CD8-positive, alpha-beta memory T cell (primary cell): Measurements from ENCODE around the gene MPV17L2. TPM values are rescaled to one million over a fixed set of nuclear protein-coding genes. Genes with fewer than 3 reads are reported as not detected.
A peak's percentile ranks its signal among the peaks of the same experiment; 100 is the strongest.

ENCODE experiments used
- CTCF ChIA-PET: fragments of 350-600 bp; sonication (Branson Sonifier 250); formaldehyde crosslinking; loops from one replicate; lab custom pipeline; 2021; ENCODE audit warnings: antibody characterized with exemption; lab: Charles Lee
- POLR2A ChIA-PET: fragments of 350-600 bp; sonication (Branson Sonifier 250); formaldehyde crosslinking; loops from one replicate; lab custom pipeline; 2021; ENCODE audit warnings: antibody characterized with exemption; lab: Charles Lee
- DNase-seq, 5 donors: peaks; one replicate each; pipeline versions ENCODE4 v3.0.0 to v3.0.0-alpha.2; 2020 to 2022; ENCODE audit warnings: mixed read lengths in 1 of 5
- H3K27ac ChIP-seq: one replicate; pipeline ENCODE4 v1.7.0; 2013; ENCODE audit warnings: low read depth, mild to moderate bottlenecking, low read length, moderate library complexity
- H3K27me3 ChIP-seq: 2 replicates; pipeline ENCODE4 v1.7.0; 2013; ENCODE audit warnings: low read length, mild to moderate bottlenecking; ENCODE audit not compliant: insufficient read depth, poor library complexity, severe bottlenecking
- H3K36me3 ChIP-seq: 2 replicates; pipeline ENCODE4 v1.7.0; 2013; ENCODE audit warnings: mild to moderate bottlenecking, low read length, moderate library complexity; ENCODE audit not compliant: insufficient read depth
- H3K4me1 ChIP-seq: 2 replicates; pipeline ENCODE4 v1.7.0; 2013; ENCODE audit warnings: mild to moderate bottlenecking, low read length, moderate library complexity; ENCODE audit not compliant: insufficient read depth
- H3K4me3 ChIP-seq: 2 replicates; pipeline ENCODE4 v1.7.0; 2013; ENCODE audit warnings: mild to moderate bottlenecking, low read length
- H3K9me3 ChIP-seq: 2 replicates; pipeline ENCODE4 v1.7.0; 2013; ENCODE audit warnings: mild to moderate bottlenecking, low read length
- H3K27ac Mint-ChIP-seq, 8 donors: one replicate each; pipeline ENCODE4 v1.8.0; 2020 to 2021; ENCODE audit warnings: mixed read lengths in 8 of 8, mild to moderate bottlenecking in 6 of 8, inconsistent platforms in 3 of 8, moderate library complexity in 3 of 8
- H3K27me3 Mint-ChIP-seq, 2 donors: one replicate each; pipeline ENCODE4 v1.8.0; 2020 to 2021; ENCODE audit warnings: mixed read lengths in 2 of 2, mild to moderate bottlenecking in 1 of 2, moderate library complexity in 1 of 2
- H3K36me3 Mint-ChIP-seq, 3 donors: one replicate each; pipeline ENCODE4 v1.8.0; 2020 to 2021; ENCODE audit warnings: mixed read lengths in 3 of 3, inconsistent platforms in 1 of 3, mild to moderate bottlenecking in 1 of 3
- H3K4me1 Mint-ChIP-seq, 3 donors: one replicate each; pipeline ENCODE4 v1.8.0; 2020 to 2021; ENCODE audit warnings: mixed read lengths in 3 of 3, inconsistent platforms in 1 of 3, mild to moderate bottlenecking in 1 of 3
- H3K4me3 Mint-ChIP-seq, 7 donors: one replicate each; pipeline ENCODE4 v1.8.0; 2020 to 2021; ENCODE audit warnings: mixed read lengths in 7 of 7, mild to moderate bottlenecking in 6 of 7, moderate library complexity in 4 of 7, inconsistent platforms in 2 of 7
- H3K9me3 Mint-ChIP-seq, 5 donors: one replicate each; pipeline ENCODE4 v1.8.0; 2020 to 2022; ENCODE audit warnings: mixed read lengths in 5 of 5, mild to moderate bottlenecking in 3 of 5, moderate library complexity in 2 of 5, inconsistent platforms in 1 of 5
- polyA plus RNA-seq: library from polyadenylated mRNA; unstranded; fragments of 300-500 nt; fragmentation: Illumina TruSeq; gene quantifications from one replicate; pipeline ENCODE4 v1.2.3, GENCODE V29; 2021
- total RNA-seq, 2 experiments: library from RNA; stranded (reverse); gene quantifications; one replicate each; pipeline ENCODE4 v1.2.3, GENCODE V29; 2021

MPV17L2 gene
- total and polyA plus RNA-seq, 3 experiments from 2014 or later = 12.6 to 24.6 (median 24.2) TPM

- ChIA-PET POLR2A (no interaction called here), CTCF (interaction anchor here (0.7 to 3.1 kb wide), 11 partner anchors 9 to 118 kb away, joined by 3 to 28 read pairs (median 3); partner anchors contain the start of gene PIK3R2)
- Histone ChIP-seq H3K27ac (no peak overlapping the region), H3K4me1 (peaks cover 13% of the 10 kb centered on the region), H3K4me3 (no peak overlapping the region), H3K27me3 (no peaks in the 10 kb centered on the region), H3K36me3 (peaks cover 12% of the 10 kb centered on the region), H3K9me3 (no peaks in the 10 kb centered on the region)
- Mint-ChIP-seq H3K4me3 (peak overlapping the region in 3 of 7 donors; percentile 15 to 45 (median 42)), H3K27me3 (no peaks in the 10 kb centered on the region), H3K27ac (peak overlapping the region in 5 of 8 donors; percentile 9 to 88 (median 23)), H3K4me1 (peaks cover 5 to 14% (median 5%) of the 10 kb centered on the region in 3 donors), H3K36me3 (peaks cover 7 to 26% (median 7%) of the 10 kb centered on the region in 3 donors), H3K9me3 (no peaks in the 10 kb centered on the region)
- no peak for DNase-seq
These were observed 31.4 kb upstream of the MPV17L2 start for GRCh38 chr19:18161636-18162002.

GRCh38 chr19:18164072-18164471, 28.9 kb upstream of the MPV17L2 start:
- no peak overlapping the region for H3K27ac Mint-ChIP-seq
- Histone ChIP-seq H3K36me3 (peaks cover 12% of the 10 kb centered on the region), H3K27me3 (no peaks in the 10 kb centered on the region), H3K27ac (no peak overlapping the region), H3K4me3 (no peak overlapping the region), H3K9me3 (no peaks in the 10 kb centered on the region), H3K4me1 (peaks cover 13% of the 10 kb centered on the region)
- no peak overlapping the region for H3K4me3 Mint-ChIP-seq
- no peaks in the 10 kb centered on the region for H3K27me3 Mint-ChIP-seq
- POLR2A ChIA-PET = interaction anchor here (0.9 kb wide), 1 partner anchor 28 kb away, joined by 3 read pairs; no protein-coding TSS in a partner anchor
- H3K9me3 Mint-ChIP-seq = no peaks in the 10 kb centered on the region
- peaks cover 5 to 17% (median 8%) of the 10 kb centered on the region in 3 donors for H3K4me1 Mint-ChIP-seq
- CTCF ChIA-PET = interaction anchor here (0.9 to 1.8 kb wide), 5 partner anchors 12 to 160 kb away, joined by 3 to 5 read pairs (median 4); no protein-coding TSS in a partner anchor
- DNase-seq = no peak
- peaks cover 7 to 40% (median 9%) of the 10 kb centered on the region in 3 donors for H3K36me3 Mint-ChIP-seq

GRCh38 chr19:18165794-18166544, 27.0 kb upstream of the MPV17L2 start:
- H3K4me1 Mint-ChIP-seq = peaks cover 0 to 8% (median 5%) of the 10 kb centered on the region in 3 donors
- no peaks in the 10 kb centered on the region for H3K9me3 ChIP-seq
- H3K36me3 Mint-ChIP-seq = peaks cover 7 to 42% (median 9%) of the 10 kb centered on the region in 3 donors
- ChIA-PET POLR2A (interaction anchor here (0.6 to 0.7 kb wide), 2 partner anchors 79 to 1842 kb away, joined by 4 to 11 read pairs; no protein-coding TSS in a partner anchor), CTCF (interaction anchor here (2.1 kb wide), 1 partner anchor 86 kb away, joined by 8 read pairs; no protein-coding TSS in a partner anchor)
- no peak overlapping the region for H3K27ac ChIP-seq
- no peak for DNase-seq
- H3K36me3 ChIP-seq = peaks cover 12% of the 10 kb centered on the region
- H3K27me3 Mint-ChIP-seq = no peaks in the 10 kb centered on the region
- H3K4me3 Mint-ChIP-seq = no peak overlapping the region
- no peak overlapping the region for H3K27ac Mint-ChIP-seq
- no peak overlapping the region for H3K4me3 ChIP-seq
- H3K27me3 ChIP-seq = no peaks in the 10 kb centered on the region
- H3K4me1 ChIP-seq = peaks cover 7% of the 10 kb centered on the region
- no peaks in the 10 kb centered on the region for H3K9me3 Mint-ChIP-seq

- POLR2A ChIA-PET = no interaction called here
- Mint-ChIP-seq H3K27me3 (no peaks in the 10 kb centered on the region), H3K4me3 (no peak overlapping the region), H3K4me1 (peaks cover 0 to 5% (median 4%) of the 10 kb centered on the region in 3 donors), H3K36me3 (peaks cover 7 to 42% (median 9%) of the 10 kb centered on the region in 3 donors), H3K27ac (no peak overlapping the region), H3K9me3 (no peaks in the 10 kb centered on the region)
- H3K4me3 ChIP-seq = no peak overlapping the region
- no peaks in the 10 kb centered on the region for H3K27me3 ChIP-seq
- CTCF ChIA-PET = interaction anchor here (1.2 to 2.1 kb wide), 3 partner anchors 57 to 85 kb away, joined by 4 to 8 read pairs (median 7); no protein-coding TSS in a partner anchor
- DNase-seq = no peak
- H3K9me3 ChIP-seq = no peaks in the 10 kb centered on the region
- H3K27ac ChIP-seq = no peak overlapping the region
- peaks cover under 1% of the 10 kb centered on the region for H3K4me1 ChIP-seq
- peaks cover 12% of the 10 kb centered on the region for H3K36me3 ChIP-seq
These were observed 26.0 kb upstream of the MPV17L2 start for GRCh38 chr19:18167011-18167410.

GRCh38 chr19:18167975-18168645, 24.9 kb upstream of the MPV17L2 start:
- H3K27ac Mint-ChIP-seq = peak overlapping the region in 4 of 8 donors; percentile 23 to 75 (median 56)
- Histone ChIP-seq H3K9me3 (no peaks in the 10 kb centered on the region), H3K36me3 (peaks cover 8% of the 10 kb centered on the region), H3K4me3 (no peak overlapping the region), H3K4me1 (peaks cover under 1% of the 10 kb centered on the region), H3K27ac (no peak overlapping the region), H3K27me3 (no peaks in the 10 kb centered on the region)
- peak overlapping the region in 1 of 7 donors; percentile 39 for H3K4me3 Mint-ChIP-seq
- H3K4me1 Mint-ChIP-seq = peaks cover 0 to 5% (median 4%) of the 10 kb centered on the region in 3 donors
- peak; percentile 35 to 68 (median 49) for DNase-seq
- H3K9me3 Mint-ChIP-seq = no peaks in the 10 kb centered on the region
- ChIA-PET POLR2A (interaction anchor here (0.5 kb wide), 1 partner anchor 188 kb away, joined by 4 read pairs; no protein-coding TSS in a partner anchor), CTCF (interaction anchor here (0.6 to 1.7 kb wide), 22 partner anchors 9 to 403 kb away, joined by 3 to 16 read pairs (median 4); partner anchors contain the start of genes IL12RB1 and PIK3R2)
- H3K27me3 Mint-ChIP-seq = no peaks in the 10 kb centered on the region
- H3K36me3 Mint-ChIP-seq = peaks cover 7 to 39% (median 9%) of the 10 kb centered on the region in 3 donors

GRCh38 chr19:18168673-18169381, 24.2 kb upstream of the MPV17L2 start:
- Mint-ChIP-seq H3K27ac (no peak overlapping the region), H3K4me3 (no peak overlapping the region)
- POLR2A ChIA-PET = no interaction called here

GRCh38 chr19:18170714-18171255, 22.2 kb upstream of the MPV17L2 start:
- Mint-ChIP-seq H3K4me1 (peaks cover 0 to 20% (median 11%) of the 10 kb centered on the region in 3 donors), H3K27ac (peak overlapping the region in 1 of 8 donors; percentile 61), H3K9me3 (no peaks in the 10 kb centered on the region), H3K4me3 (no peak overlapping the region), H3K36me3 (peaks cover 3 to 31% (median 6%) of the 10 kb centered on the region in 3 donors), H3K27me3 (no peaks in the 10 kb centered on the region)
- peaks cover 9% of the 10 kb centered on the region for H3K4me1 ChIP-seq
- no peak overlapping the region for H3K27ac ChIP-seq
- DNase-seq = no peak
- H3K4me3 ChIP-seq = no peak overlapping the region
- no peaks in the 10 kb centered on the region for H3K27me3 ChIP-seq
- POLR2A ChIA-PET = no interaction called here
- H3K36me3 ChIP-seq = no peaks in the 10 kb centered on the region
- CTCF ChIA-PET = interaction anchor here (0.7 to 2.5 kb wide), 6 partner anchors 9 to 59 kb away, joined by 3 to 7 read pairs (median 4); partner anchors contain the start of gene PIK3R2
- H3K9me3 ChIP-seq = no peaks in the 10 kb centered on the region

More at GRCh38 chr19:18168673-18169381, 24.2 kb upstream of the MPV17L2 start:
- Histone ChIP-seq H3K27me3 (no peaks in the 10 kb centered on the region), H3K9me3 (no peaks in the 10 kb centered on the region), H3K36me3 (peaks cover 3% of the 10 kb centered on the region), H3K4me1 (peaks cover 5% of the 10 kb centered on the region), H3K4me3 (no peak overlapping the region), H3K27ac (no peak overlapping the region)
- Mint-ChIP-seq H3K36me3 (peaks cover 7 to 34% (median 9%) of the 10 kb centered on the region in 3 donors), H3K27me3 (no peaks in the 10 kb centered on the region), H3K4me1 (peaks cover 0 to 10% (median 5%) of the 10 kb centered on the region in 3 donors), H3K9me3 (no peaks in the 10 kb centered on the region)
- DNase-seq = no peak
- CTCF ChIA-PET = interaction anchor here (0.6 to 1.7 kb wide), 14 partner anchors 8 to 402 kb away, joined by 3 to 16 read pairs (median 4); partner anchors contain the start of gene PIK3R2
